ELF-1 (cell line): Measurements from ENCODE around the gene LYRM4.

Experiments
- DNase-seq: peaks from one replicate; pipeline ENCODE4 v3.0.0-alpha.2; 2016; ENCODE audit warnings: low read depth, low spot score

Gene LYRM4

GRCh38 chr6:5099537-5099936, 161.2 kb downstream of the LYRM4 start:
- no peak for DNase-seq

- no peak for DNase-seq
Observed at GRCh38 chr6:5098501-5099270, 162.1 kb downstream of the LYRM4 start.

GRCh38 chr6:5096482-5096881, 164.3 kb downstream of the LYRM4 start:
- DNase-seq: no peak

- DNase-seq: no peak
Observed at GRCh38 chr6:5095236-5095635, 165.5 kb downstream of the LYRM4 start.

GRCh38 chr6:5094327-5094726, 166.4 kb downstream of the LYRM4 start:
- DNase-seq: no peak

GRCh38 chr6:5093231-5094015, 167.3 kb downstream of the LYRM4 start:
- DNase-seq: no peak

- no peak for DNase-seq
Observed at GRCh38 chr6:5091210-5092069, 169.3 kb downstream of the LYRM4 start.

GRCh38 chr6:5090603-5091002, 170.1 kb downstream of the LYRM4 start:
- no peak for DNase-seq

GRCh38 chr6:5089481-5090438, 171.0 kb downstream of the LYRM4 start:
- no peak for DNase-seq

GRCh38 chr6:5088780-5089179, 172.0 kb downstream of the LYRM4 start:
- DNase-seq: no peak

GRCh38 chr6:5087389-5087788, 173.4 kb downstream of the LYRM4 start:
- peak; percentile 69 for DNase-seq

- no peak for DNase-seq
Observed at GRCh38 chr6:5086294-5086890, 174.4 kb downstream of the LYRM4 start.

- DNase-seq: peak; percentile 73
Observed at GRCh38 chr6:5085648-5086293, 175.0 kb downstream of the LYRM4 start.

GRCh38 chr6:5084781-5085647, 175.7 kb downstream of the LYRM4 start, which contains the start of gene PPP1R3G:
TSS of gene PPP1R3G (plus strand) at chr6:5085341. CDS start at chr6:5085486, 145 bp downstream.
- peak; percentile 25 for DNase-seq

- no peak for DNase-seq
Observed at GRCh38 chr6:5084360-5084780, 176.4 kb downstream of the LYRM4 start.

- no peak for DNase-seq
Observed at GRCh38 chr6:5083813-5084359, 176.9 kb downstream of the LYRM4 start.

- no peak for DNase-seq
Observed at GRCh38 chr6:5083307-5083583, 177.5 kb downstream of the LYRM4 start.

- DNase-seq: peak; percentile 83
Observed at GRCh38 chr6:5082487-5083306, 178.1 kb downstream of the LYRM4 start.
